ENCODE measurements around the gene OR5B3.
"Not testable (repeated sequence)": the region's sequence is repeated elsewhere in the genome, so short reads cannot be mapped to it uniquely, and the experiment has no call there.

OR5B3 gene

GRCh38 chr11:58406774-58407173 lies at the start of gene OR5B3:
TSS of gene OR5B3 (minus strand) at chr11:58406874. CDS start at chr11:58403409, 3,465 bp downstream.
- no peak for DNase-seq

GRCh38 chr11:58451585-58451984 lies 44.9 kb upstream of the OR5B3 start:
- DNase-seq: no peak

DNA sequence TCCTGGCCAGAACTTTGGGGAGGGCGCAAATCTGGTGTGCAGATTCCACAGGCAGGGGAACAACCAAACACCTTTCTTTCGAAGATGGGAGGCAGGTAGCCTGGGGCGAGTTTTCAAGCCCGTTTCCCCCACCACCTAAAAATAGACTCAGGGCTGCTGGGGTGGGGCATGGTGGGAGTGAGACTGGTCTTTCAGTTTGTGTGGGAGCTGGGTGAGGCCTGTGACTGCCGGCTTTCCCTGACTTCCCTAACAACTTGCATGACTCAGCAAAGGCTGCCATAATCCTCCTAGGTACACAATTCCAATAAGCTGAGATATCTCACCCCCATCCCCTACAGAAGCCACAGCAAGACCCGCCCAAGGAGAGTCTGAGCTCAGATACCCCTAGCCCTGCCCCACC lies 39.6 kb upstream of the OR5B3 start:
- DNase-seq: no peak

DNA sequence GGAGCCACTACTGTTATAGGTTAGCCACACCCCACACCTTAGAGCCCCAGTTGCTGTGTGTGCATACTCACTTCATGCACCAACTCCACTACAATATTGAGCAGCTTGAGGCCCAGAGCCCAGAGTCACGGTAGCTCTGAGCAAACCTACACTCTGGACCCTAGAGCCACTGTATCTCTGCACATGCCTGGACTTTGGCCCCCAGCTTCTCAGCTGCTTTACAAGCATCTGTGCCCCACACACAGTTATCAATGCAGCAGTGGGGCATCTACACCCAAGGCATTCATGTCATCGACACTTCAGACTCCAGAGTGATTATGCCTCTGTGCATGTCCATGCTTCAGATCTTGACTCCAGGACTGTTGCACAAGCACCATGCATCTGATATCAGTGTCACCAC lies 37.6 kb upstream of the OR5B3 start:
- no peak for DNase-seq

- no peak for DNase-seq
Measured at GRCh38 chr11:58442136-58442535, 35.5 kb upstream of the OR5B3 start, which contains the start of gene OR5B12. TSS of gene OR5B12 (minus strand) at chr11:58442236. CDS start at chr11:58440151, 2,085 bp downstream.

GRCh38 chr11:58438486-58438885 lies 31.8 kb upstream of the OR5B3 start:
- no peak for DNase-seq

DNA sequence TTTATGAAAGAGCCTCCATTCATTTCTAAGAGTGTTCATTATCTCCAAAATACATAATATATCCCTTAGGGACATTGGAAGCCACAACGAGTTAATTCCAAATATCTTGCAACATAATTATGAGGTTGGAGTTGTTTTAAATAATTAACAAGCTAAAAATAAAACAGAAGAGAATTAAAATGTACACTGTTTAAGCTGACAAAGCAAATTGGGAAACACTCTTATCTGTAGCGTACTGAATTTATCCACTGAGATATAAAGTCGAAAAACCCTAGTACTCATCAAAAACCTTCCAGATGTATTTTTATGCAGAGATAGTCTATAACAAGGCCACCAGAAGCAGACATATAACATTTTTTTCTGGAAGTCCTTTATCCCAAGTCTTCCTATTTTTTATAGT lies 27.5 kb upstream of the OR5B3 start:
- DNase-seq: no peak

GRCh38 chr11:58433638-58434203 lies 27.0 kb upstream of the OR5B3 start:
- no peak for DNase-seq

- DNase-seq: no peak
Measured at GRCh38 chr11:58429273-58429672, 22.6 kb upstream of the OR5B3 start.

GRCh38 chr11:58428021-58428420 lies 21.3 kb upstream of the OR5B3 start, which contains the start of gene OR5B2:
TSS of gene OR5B2 (minus strand) at chr11:58428121. CDS start at chr11:58423261, 4,860 bp downstream.
- DNase-seq: no peak

- not testable (repeated sequence) for DNase-seq
Measured at GRCh38 chr11:58399622-58400021, 7.1 kb downstream of the OR5B3 start.

GRCh38 chr11:58395581-58395980 lies 11.1 kb downstream of the OR5B3 start:
- DNase-seq: no peak

- DNase-seq: no peak
Measured at GRCh38 chr11:58394195-58394594, 12.5 kb downstream of the OR5B3 start.

- DNase-seq: no peak
Measured at GRCh38 chr11:58392746-58393145, 13.9 kb downstream of the OR5B3 start.

GRCh38 chr11:58391879-58392278 lies 14.8 kb downstream of the OR5B3 start:
- DNase-seq: no peak

DNA sequence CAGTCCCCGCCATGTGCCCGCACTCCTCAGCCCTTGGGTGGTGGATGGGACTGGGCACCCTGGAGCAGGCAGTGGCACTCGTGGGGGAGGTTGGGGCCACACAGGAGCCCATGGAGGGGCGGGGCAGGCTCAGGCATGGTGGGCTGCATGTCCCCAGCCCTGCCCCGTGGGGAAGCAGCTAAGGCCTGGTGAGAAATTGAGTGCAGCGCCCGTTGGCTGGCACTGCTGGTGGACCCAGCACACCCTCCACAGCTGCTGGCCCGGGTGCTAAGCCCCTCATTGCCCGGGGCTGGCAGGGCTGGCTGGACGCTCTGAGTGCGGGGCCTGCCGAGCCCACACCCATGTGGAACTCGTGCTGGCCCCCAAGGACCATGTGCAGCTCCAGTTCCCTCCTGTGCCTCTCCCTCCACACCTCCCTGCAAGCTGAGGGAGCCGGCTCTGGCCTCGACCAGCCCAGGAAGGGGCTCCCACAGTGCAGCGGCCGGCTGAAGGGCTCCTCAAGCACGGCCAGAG lies 16.1 kb downstream of the OR5B3 start:
- no peak for DNase-seq

- DNase-seq: no peak
Measured at GRCh38 chr11:58358969-58359368, 47.7 kb downstream of the OR5B3 start, which contains the start of gene OR5B17. TSS of gene OR5B17 (minus strand) at chr11:58359069. CDS start at chr11:58359069, 0 bp downstream.

DNA sequence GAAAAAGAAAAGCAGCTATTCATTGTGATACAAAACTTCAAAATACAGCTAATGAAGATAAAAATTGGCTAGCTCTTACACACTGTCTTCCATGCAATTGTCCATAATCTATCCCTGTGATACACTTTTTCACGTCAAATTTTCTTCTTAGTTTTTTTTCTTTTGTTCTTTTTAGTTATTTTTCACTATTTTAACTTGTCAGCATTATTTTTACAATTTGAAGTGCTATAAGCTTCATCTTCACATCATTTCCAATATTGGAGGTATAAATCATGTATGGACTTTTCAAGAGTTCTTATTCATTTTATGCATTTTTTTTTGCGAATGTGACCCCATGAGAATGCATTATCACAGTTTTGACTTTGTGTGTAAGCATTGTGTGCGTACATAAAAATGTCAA lies 51.9 kb downstream of the OR5B3 start:
- no peak for DNase-seq

Data from NCI-H1694 treated with DMSO at 0.1 percent for 48 hours (cell line).